Smooth muscle cell (in vitro differentiated cells): ENCODE data around the gene EBNA1BP2. TPM values are rescaled to one million over a fixed set of nuclear protein-coding genes. Genes with fewer than 3 reads are reported as not detected.
"Not testable (repeated sequence)": the region's sequence is repeated elsewhere in the genome, so short reads cannot be mapped to it uniquely, and the experiment has no call there.

ENCODE experiments used
- DNase-seq: peaks from one replicate; lab custom pipeline; 2025; ENCODE audit not compliant: unreplicated experiment; lab: John Stamatoyannopoulos, UW
- H2AFZ ChIP-seq: fragments of 200-600 bp; sonication (generic); 2 replicates; pipeline ENCODE4 v1.6.0; 2016; ENCODE audit warnings: antibody characterized with exemption, low read depth, mild to moderate bottlenecking
- H3F3A ChIP-seq: fragments of 200-600 bp; sonication (generic); 2 replicates; pipeline ENCODE4 v1.6.0; 2017; ENCODE audit warnings: antibody characterized with exemption, low read depth
- H3K27ac ChIP-seq: fragments of 200-600 bp; sonication (generic); 2 replicates; pipeline ENCODE4 v1.5.1; 2016; ENCODE audit warnings: low read depth, mild to moderate bottlenecking
- H3K27me3 ChIP-seq: fragments of 200-600 bp; sonication (generic); 2 replicates; pipeline ENCODE4 v1.6.1; 2016; ENCODE audit warnings: low read depth, mild to moderate bottlenecking
- H3K36me3 ChIP-seq: fragments of 200-600 bp; sonication (generic); 2 replicates; pipeline ENCODE4 v1.5.1; 2016; ENCODE audit warnings: low read depth
- H3K4me1 ChIP-seq: fragments of 200-600 bp; sonication (generic); 2 replicates; pipeline ENCODE4 v1.5.1; 2016; ENCODE audit warnings: low read depth
- H3K4me2 ChIP-seq: fragments of 200-600 bp; sonication (generic); 2 replicates; pipeline ENCODE4 v1.6.0; 2016; ENCODE audit warnings: mild to moderate bottlenecking
- H3K4me3 ChIP-seq: fragments of 200-600 bp; sonication (generic); 2 replicates; pipeline ENCODE4 v1.5.1; 2016; ENCODE audit warnings: mild to moderate bottlenecking
- H3K79me2 ChIP-seq: fragments of 200-600 bp; sonication (generic); 2 replicates; pipeline ENCODE4 v1.6.0; 2016; ENCODE audit warnings: low read depth, mild to moderate bottlenecking
- H3K9ac ChIP-seq: fragments of 200-600 bp; sonication (generic); 2 replicates; pipeline ENCODE4 v1.6.0; 2016; ENCODE audit warnings: low read depth
- H3K9me3 ChIP-seq: fragments of 200-600 bp; sonication (generic); replicated peaks from 2 replicates; pipeline ENCODE4 v1.5.1; 2016; ENCODE audit warnings: low read depth
- H4K20me1 ChIP-seq: fragments of 200-600 bp; sonication (generic); 2 replicates; pipeline ENCODE4 v1.6.0; 2016; ENCODE audit warnings: low read depth
- CTCF ChIP-seq: fragments of 200-600 bp; sonication (generic); IDR thresholded peaks from 2 replicates; pipeline ENCODE4 v1.5.1; 2017; ENCODE audit warnings: borderline replicate concordance, mild to moderate bottlenecking, antibody characterized with exemption; ENCODE audit not compliant: insufficient read depth, poor library complexity, severe bottlenecking
- WGBS: methylation state at CpG from one replicate; pipeline ENCODE4 v1.1.7; 2016; ENCODE audit warnings: low lambda C conversion rate; 5-methylcytosine and 5-hydroxymethylcytosine counted together
- polyA plus RNA-seq: library from polyadenylated mRNA; unstranded; fragments of >200 nt; fragmentation: Nextera tagmentation; extraction: Ambion mirVana; gene quantifications from 2 replicates; pipeline ENCODE4 v1.2.1, GENCODE V29; 2016
- total RNA-seq: library from RNA; depleted of rRNA; stranded (reverse); fragments of >200 nt; gene quantifications from 2 replicates; pipeline ENCODE4 v1.2.3, GENCODE V29; 2014

The EBNA1BP2 gene
- total and polyA plus RNA-seq, 2 experiments from 2014 or later = 52.0 to 85.9 TPM

GRCh38 chr1:43217747-43218146 lies 45.7 kb upstream of the EBNA1BP2 start:
- Histone ChIP-seq H3K4me1 (no peaks in the 10 kb centered on the region), H3K9ac (no peak overlapping the region), H4K20me1 (no peaks in the 10 kb centered on the region), H3K27me3 (no peaks in the 10 kb centered on the region), H3K36me3 (no peaks in the 10 kb centered on the region), H2AFZ (no peak overlapping the region), H3K9me3 (no peaks in the 10 kb centered on the region), H3K79me2 (no peaks in the 10 kb centered on the region), H3K27ac (no peak overlapping the region), H3K4me3 (no peak overlapping the region), H3K4me2 (no peak overlapping the region), H3F3A (no peaks in the 10 kb centered on the region)
- no peak for DNase-seq
- 94% methylated on average over 10 of the region's 10 CpGs for WGBS
- no peak for TF ChIP-seq CTCF

GRCh38 chr1:43214501-43215444 lies 42.7 kb upstream of the EBNA1BP2 start:
- Histone ChIP-seq H3K9me3 (no peaks in the 10 kb centered on the region), H3K27ac (no peak overlapping the region), H2AFZ (no peak overlapping the region), H4K20me1 (no peaks in the 10 kb centered on the region), H3K4me3 (no peak overlapping the region), H3K4me1 (no peaks in the 10 kb centered on the region), H3K4me2 (no peak overlapping the region), H3K79me2 (no peaks in the 10 kb centered on the region), H3K36me3 (no peaks in the 10 kb centered on the region), H3F3A (no peaks in the 10 kb centered on the region), H3K27me3 (no peaks in the 10 kb centered on the region), H3K9ac (no peak overlapping the region)
- WGBS = 76% methylated on average over 7 of the region's 7 CpGs
- no peak for TF ChIP-seq CTCF
- no peak for DNase-seq

- WGBS = 96% methylated on average over 8 of the region's 8 CpGs
- H3K36me3 ChIP-seq, H3K27me3 ChIP-seq, H3K27ac ChIP-seq, H3K4me3 ChIP-seq, H3K79me2 ChIP-seq, H2AFZ ChIP-seq, H3K9ac ChIP-seq, H3F3A ChIP-seq, H4K20me1 ChIP-seq, H3K9me3 ChIP-seq, DNase-seq, H3K4me2 ChIP-seq: not testable (repeated sequence)
- H3K4me1 ChIP-seq = peaks cover 17% of the 10 kb centered on the region
These were observed 36.2 kb upstream of the EBNA1BP2 start for GRCh38 chr1:43208277-43208676.

- 84% methylated on average over 12 of the region's 12 CpGs for WGBS
- Histone ChIP-seq H3K4me3 (no peak overlapping the region), H2AFZ (no peak overlapping the region), H3K9ac (peak overlapping the region; percentile 59), H3F3A (peaks cover 8% of the 10 kb centered on the region), H3K27me3 (no peaks in the 10 kb centered on the region), H4K20me1 (no peaks in the 10 kb centered on the region), H3K79me2 (no peaks in the 10 kb centered on the region), H3K4me1 (peaks cover 17% of the 10 kb centered on the region), H3K9me3 (no peaks in the 10 kb centered on the region), H3K36me3 (no peaks in the 10 kb centered on the region), H3K27ac (peak overlapping the region; percentile 92), H3K4me2 (peak overlapping the region; percentile 73)
- no peak for TF ChIP-seq CTCF
- DNase-seq = no peak
These were observed 35.3 kb upstream of the EBNA1BP2 start for GRCh38 chr1:43207229-43207853.
